ENCODE data around the gene NRXN2. TPM values are rescaled to one million over a fixed set of nuclear protein-coding genes. Genes with fewer than 3 reads are reported as not detected.

Gene NRXN2
- total RNA-seq, 2 experiments from 2014 or later, result 0.07 to 0.22 TPM

DNA sequence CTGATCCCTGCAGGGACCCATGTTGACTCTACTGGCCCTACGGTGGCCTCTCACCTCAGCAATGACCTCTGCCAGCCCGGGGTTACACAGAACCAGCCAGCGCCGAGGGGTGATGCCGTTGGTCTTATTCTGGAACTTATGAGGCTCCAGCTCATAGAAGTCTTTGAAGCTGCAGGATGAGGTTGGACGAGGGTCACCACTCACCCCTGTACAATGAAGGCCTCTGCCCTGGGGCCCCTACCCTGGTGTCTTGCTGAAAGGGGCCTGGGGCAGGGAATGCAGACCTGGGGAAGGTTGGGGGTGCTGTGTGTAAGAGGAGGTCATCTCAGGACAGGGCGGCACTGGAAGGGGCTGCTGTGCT is 30.0 kb upstream of the NRXN2 start:
- CTCF ChIA-PET, result interaction anchor here (3.0 kb wide), 1 partner anchor 15 kb away, joined by 6 read pairs; no protein-coding TSS in a partner anchor

DNA sequence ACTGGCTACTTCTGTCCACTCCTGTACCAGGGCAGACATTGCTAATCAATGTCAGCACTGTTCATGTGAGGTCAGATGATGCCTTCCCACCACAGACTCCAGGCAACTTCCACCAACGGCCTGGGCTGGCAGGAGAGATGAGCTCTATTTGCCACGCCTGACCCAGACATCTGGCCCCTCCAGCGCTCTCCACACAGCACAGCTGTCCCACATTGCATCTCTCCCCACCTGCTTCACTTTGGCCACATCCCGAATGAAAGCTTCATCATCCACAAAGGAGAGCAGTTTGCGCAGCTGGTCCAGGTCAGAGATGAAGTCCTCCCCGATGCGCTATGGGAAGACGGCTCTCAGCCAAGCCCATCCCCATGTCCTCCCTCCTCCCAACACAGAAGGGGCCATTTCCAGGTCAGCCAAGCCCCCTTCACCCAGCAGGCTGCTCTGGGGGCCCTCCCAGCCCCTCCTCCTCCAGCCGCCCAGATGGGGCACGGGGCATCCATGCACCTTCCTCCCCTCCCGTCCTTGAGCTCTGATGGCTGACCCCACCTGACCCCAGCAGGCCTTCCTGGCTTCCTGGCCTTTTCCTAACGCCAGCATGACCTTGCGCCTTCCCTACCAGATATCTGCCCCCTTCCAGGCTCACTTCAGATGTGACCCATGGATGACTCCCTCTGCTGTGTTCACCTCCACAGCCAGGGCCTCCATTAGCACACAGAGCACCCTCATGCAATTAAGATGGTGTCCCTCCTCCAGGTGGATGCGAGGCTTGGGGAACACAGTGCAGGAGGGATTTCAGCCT is 29.4 kb upstream of the NRXN2 start:
- intact Hi-C loops (cut with micrococcal nuclease), result no loop called here
- Mint-ChIP-seq H3K4me1 (ENCODE audit: low read depth) (peaks cover 10% of the 10 kb centered on the region), H3K9me3 (no peaks in the 10 kb centered on the region), H3K4me3 (no peak overlapping the region), H3K36me3 (ENCODE audit: low read depth) (peaks cover 10% of the 10 kb centered on the region), H3K27ac (no peak overlapping the region), H3K27me3 (no peaks in the 10 kb centered on the region)
- DNase-seq (no peak), ATAC-seq (no peak)
- POLR2A ChIA-PET, result interaction anchor here (16.1 kb wide), 1 partner anchor 15 kb away, joined by 331 read pairs; the partner anchor contains the start of genes PYGM and SF1
- CTCF ChIA-PET, result interaction anchor here (1.4 kb wide), 1 partner anchor 16 kb away, joined by 3 read pairs; no protein-coding TSS in a partner anchor
- TF ChIP-seq, protein P1, sequence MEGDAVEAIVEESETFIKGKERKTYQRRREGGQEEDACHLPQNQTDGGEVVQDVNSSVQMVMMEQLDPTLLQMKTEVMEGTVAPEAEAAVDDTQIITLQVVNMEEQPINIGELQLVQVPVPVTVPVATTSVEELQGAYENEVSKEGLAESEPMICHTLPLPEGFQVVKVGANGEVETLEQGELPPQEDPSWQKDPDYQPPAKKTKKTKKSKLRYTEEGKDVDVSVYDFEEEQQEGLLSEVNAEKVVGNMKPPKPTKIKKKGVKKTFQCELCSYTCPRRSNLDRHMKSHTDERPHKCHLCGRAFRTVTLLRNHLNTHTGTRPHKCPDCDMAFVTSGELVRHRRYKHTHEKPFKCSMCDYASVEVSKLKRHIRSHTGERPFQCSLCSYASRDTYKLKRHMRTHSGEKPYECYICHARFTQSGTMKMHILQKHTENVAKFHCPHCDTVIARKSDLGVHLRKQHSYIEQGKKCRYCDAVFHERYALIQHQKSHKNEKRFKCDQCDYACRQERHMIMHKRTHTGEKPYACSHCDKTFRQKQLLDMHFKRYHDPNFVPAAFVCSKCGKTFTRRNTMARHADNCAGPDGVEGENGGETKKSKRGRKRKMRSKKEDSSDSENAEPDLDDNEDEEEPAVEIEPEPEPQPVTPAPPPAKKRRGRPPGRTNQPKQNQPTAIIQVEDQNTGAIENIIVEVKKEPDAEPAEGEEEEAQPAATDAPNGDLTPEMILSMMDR (IDR thresholded peaks at IDR 0.05), result no peak

More for the DNA sequence above, 30.0 kb upstream of the NRXN2 start:
- ATAC-seq, result no peak
- TF ChIP-seq, protein P1 (IDR thresholded peaks at IDR 0.05), result no peak
- peaks cover 10% of the 10 kb centered on the region for H3K4me1 Mint-ChIP-seq (ENCODE audit: low read depth)
- H3K4me3 Mint-ChIP-seq, result no peak overlapping the region
- no peaks in the 10 kb centered on the region for H3K9me3 Mint-ChIP-seq
- no peak overlapping the region for H3K27ac Mint-ChIP-seq
- POLR2A ChIA-PET, result interaction anchor here (16.1 kb wide), 1 partner anchor 14 kb away, joined by 331 read pairs; the partner anchor contains the start of genes PYGM and SF1
- H3K27me3 Mint-ChIP-seq, result no peaks in the 10 kb centered on the region
- intact Hi-C loops (cut with micrococcal nuclease), result no loop called here
- H3K36me3 Mint-ChIP-seq (ENCODE audit: low read depth), result peaks cover 10% of the 10 kb centered on the region
- DNase-seq, result no peak

DNA sequence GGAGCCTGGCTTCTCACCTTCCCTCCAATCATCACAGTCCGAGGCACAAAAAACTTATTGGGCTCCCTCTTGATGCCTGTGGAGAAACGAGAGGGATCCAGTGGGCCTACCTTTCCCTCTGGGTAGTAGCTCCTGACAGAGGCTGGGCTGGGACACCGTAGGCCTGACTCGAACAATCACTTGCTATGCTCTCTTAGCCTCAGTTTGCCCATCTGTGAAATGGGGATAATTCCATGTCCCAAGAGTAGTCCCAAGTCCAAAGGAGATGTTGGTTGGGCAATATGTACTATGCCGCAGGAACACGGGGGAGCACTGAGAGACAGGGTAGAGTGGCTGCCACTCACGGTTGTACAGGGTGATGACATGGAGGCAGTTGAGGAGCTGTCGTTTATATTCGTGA is 28.6 kb upstream of the NRXN2 start:
- intact Hi-C loops (cut with micrococcal nuclease), result no loop called here
- H3K4me3 Mint-ChIP-seq, result no peak overlapping the region
- DNase-seq, result no peak
- H3K27me3 Mint-ChIP-seq, result no peaks in the 10 kb centered on the region
- ChIA-PET CTCF (interaction anchor here (1.0 to 1.4 kb wide), 2 partner anchors 17 to 23 kb away, joined by 3 read pairs; no protein-coding TSS in a partner anchor), POLR2A (interaction anchor here (16.1 kb wide), 1 partner anchor 16 kb away, joined by 331 read pairs; the partner anchor contains the start of genes PYGM and SF1)
- no peak for ATAC-seq
- no peak overlapping the region for H3K27ac Mint-ChIP-seq
- H3K9me3 Mint-ChIP-seq, result no peaks in the 10 kb centered on the region
- TF ChIP-seq, protein P1 (IDR thresholded peaks at IDR 0.05), result no peak
- peaks cover 10% of the 10 kb centered on the region for H3K36me3 Mint-ChIP-seq (ENCODE audit: low read depth)
- H3K4me1 Mint-ChIP-seq (ENCODE audit: low read depth), result peaks cover 10% of the 10 kb centered on the region

DNA sequence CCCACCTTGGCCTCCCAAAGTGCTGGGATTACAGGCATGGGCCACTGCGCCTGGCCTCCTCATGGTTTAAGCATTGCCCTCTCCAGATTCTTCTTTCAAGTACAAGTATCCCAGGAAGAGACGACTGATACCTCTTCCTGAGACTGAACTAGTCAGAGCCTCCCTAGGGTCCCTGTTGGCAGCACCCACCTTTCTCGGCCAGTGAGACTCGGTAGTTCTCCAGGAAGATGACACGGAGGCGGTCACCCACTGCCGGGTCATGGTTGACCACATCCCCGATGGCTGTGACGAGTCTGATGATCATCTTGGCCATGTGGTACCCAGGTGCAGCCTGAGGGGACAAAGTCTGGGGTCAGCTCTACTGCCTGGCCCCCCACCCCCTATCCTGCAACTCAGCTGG is 28.1 kb upstream of the NRXN2 start:
- ATAC-seq (no peak), DNase-seq (no peak)
- no peaks in the 10 kb centered on the region for H3K9me3 Mint-ChIP-seq
- POLR2A ChIA-PET, result interaction anchor here (16.1 kb wide), 1 partner anchor 16 kb away, joined by 331 read pairs; the partner anchor contains the start of genes PYGM and SF1
- TF ChIP-seq, protein P1 (IDR thresholded peaks at IDR 0.05), result no peak
- H3K27ac Mint-ChIP-seq, result no peak overlapping the region
- no peaks in the 10 kb centered on the region for H3K27me3 Mint-ChIP-seq
- intact Hi-C loops (cut with micrococcal nuclease), result no loop called here
- CTCF ChIA-PET, result interaction anchor here (1.0 to 1.4 kb wide), 2 partner anchors 17 to 24 kb away, joined by 3 read pairs; no protein-coding TSS in a partner anchor
- H3K4me1 Mint-ChIP-seq (ENCODE audit: low read depth), result peaks cover 10% of the 10 kb centered on the region
- H3K36me3 Mint-ChIP-seq (ENCODE audit: low read depth), result peaks cover 10% of the 10 kb centered on the region
- no peak overlapping the region for H3K4me3 Mint-ChIP-seq
